ENCODE results near the gene KCND2. TPM values are rescaled to one million over a fixed set of nuclear protein-coding genes. Genes with fewer than 3 reads are reported as not detected.

KCND2 gene
- total RNA-seq, 4 donors from 2014 or later, result 0.07 to 0.93 (median 0.30) TPM

DNA sequence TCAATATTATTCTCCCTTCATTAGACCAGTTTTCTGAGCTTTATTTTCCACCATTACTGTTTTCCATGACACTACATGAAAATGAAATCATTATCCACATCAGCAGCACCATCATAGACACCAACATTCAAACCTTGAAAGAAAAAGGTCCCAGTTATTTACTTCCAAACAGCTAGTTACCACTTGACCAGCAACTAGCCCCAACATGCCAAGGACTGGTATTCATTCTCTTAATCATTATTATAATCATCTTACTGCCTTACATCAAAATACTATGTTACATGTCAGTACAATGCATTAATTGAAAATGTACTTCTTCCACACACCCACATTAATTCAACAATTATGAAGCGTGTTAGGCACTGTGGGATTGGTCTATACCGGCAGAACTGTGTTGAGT lies 385.5 kb downstream of the KCND2 start:
- in situ Hi-C loops (cut with MboI; ENCODE audit: low sequenced_read_pairs in 4 of 4), result no loop called here
- no peaks in the 10 kb centered on the region for H3K9me3 ChIP-seq
- intact Hi-C loops (cut with DNase I; ENCODE audit: low total_unique reads), result no loop called here
- no peak for DNase-seq
- H3K36me3 ChIP-seq, result no peaks in the 10 kb centered on the region
- H3K4me3 ChIP-seq, result no peak overlapping the region
- ATAC-seq, result no peak
- no peak overlapping the region for H3K27ac ChIP-seq
- TF ChIP-seq CTCF (IDR thresholded peaks at IDR 0.05 in 4 of 5, conservative IDR thresholded peaks at IDR 0.05 in 1 of 5) (no peak), POLR2A (IDR thresholded peaks at IDR 0.05) (no peak)
- no peaks in the 10 kb centered on the region for H3K27me3 ChIP-seq
- H3K4me1 ChIP-seq, result no peaks in the 10 kb centered on the region

- H3K27me3 ChIP-seq, result no peaks in the 10 kb centered on the region
- no peak for TF ChIP-seq POLR2A (IDR thresholded peaks at IDR 0.05)
- no peak for TF ChIP-seq CTCF (IDR thresholded peaks at IDR 0.05 in 4 of 5, conservative IDR thresholded peaks at IDR 0.05 in 1 of 5)
Observed at GRCh38 chr7:120662291-120662690, 389.3 kb downstream of the KCND2 start.

DNA sequence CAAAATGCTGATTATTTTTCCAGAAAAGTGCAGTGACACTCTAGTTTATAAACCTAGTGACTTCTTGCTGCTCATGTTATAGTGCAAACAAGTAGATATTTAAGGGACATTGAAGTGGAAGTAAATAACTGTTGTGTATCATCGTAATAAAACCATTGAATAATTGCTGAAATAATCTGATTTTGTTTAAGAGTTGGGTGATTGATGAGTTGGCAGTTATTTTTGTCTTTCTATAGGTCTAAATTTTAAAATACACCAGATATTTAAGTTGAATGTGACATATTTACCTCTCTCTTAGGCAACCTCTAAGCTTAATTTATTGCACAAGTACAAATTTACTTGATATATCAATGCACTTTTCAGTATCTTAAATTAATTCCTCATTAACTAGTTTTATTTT lies 392.1 kb downstream of the KCND2 start:
- DNase-seq, result no peak
- intact Hi-C loops (cut with DNase I; ENCODE audit: low total_unique reads) (no loop called here), in situ Hi-C loops (cut with MboI; ENCODE audit: low sequenced_read_pairs in 4 of 4) (no loop called here)
- no peaks in the 10 kb centered on the region for H3K4me1 ChIP-seq
- no peaks in the 10 kb centered on the region for H3K9me3 ChIP-seq
- no peaks in the 10 kb centered on the region for H3K36me3 ChIP-seq
- H3K27ac ChIP-seq, result no peak overlapping the region
- no peak for ATAC-seq
- H3K27me3 ChIP-seq, result no peaks in the 10 kb centered on the region
- TF ChIP-seq CTCF (IDR thresholded peaks at IDR 0.05 in 4 of 5, conservative IDR thresholded peaks at IDR 0.05 in 1 of 5), result no peak
- no peak for TF ChIP-seq POLR2A (IDR thresholded peaks at IDR 0.05)
- no peak overlapping the region for H3K4me3 ChIP-seq

More at GRCh38 chr7:120662291-120662690, 389.3 kb downstream of the KCND2 start:
- H3K4me1 ChIP-seq, result no peaks in the 10 kb centered on the region
- H3K9me3 ChIP-seq, result no peaks in the 10 kb centered on the region
- ATAC-seq, result no peak
- DNase-seq, result no peak
- no peaks in the 10 kb centered on the region for H3K36me3 ChIP-seq
- in situ Hi-C loops (cut with MboI; ENCODE audit: low sequenced_read_pairs in 4 of 4), result no loop called here
- intact Hi-C loops (cut with DNase I; ENCODE audit: low total_unique reads), result no loop called here
- H3K4me3 ChIP-seq, result no peak overlapping the region
- no peak overlapping the region for H3K27ac ChIP-seq

GRCh38 chr7:120675076-120675475 lies 402.1 kb downstream of the KCND2 start:
- Histone ChIP-seq H3K4me3 (no peak overlapping the region), H3K27me3 (no peaks in the 10 kb centered on the region), H3K9me3 (no peaks in the 10 kb centered on the region), H3K27ac (no peak overlapping the region), H3K4me1 (no peaks in the 10 kb centered on the region), H3K36me3 (no peaks in the 10 kb centered on the region)
- TF ChIP-seq POLR2A (IDR thresholded peaks at IDR 0.05), result no peak
- TF ChIP-seq CTCF (IDR thresholded peaks at IDR 0.05 in 4 of 5, conservative IDR thresholded peaks at IDR 0.05 in 1 of 5), result no peak
- no peak for DNase-seq
- in situ Hi-C loops (cut with MboI; ENCODE audit: low sequenced_read_pairs in 4 of 4), result no loop called here
- intact Hi-C loops (cut with DNase I; ENCODE audit: low total_unique reads), result no loop called here
- no peak for ATAC-seq

- intact Hi-C loops (cut with DNase I; ENCODE audit: low total_unique reads) (no loop called here), in situ Hi-C loops (cut with MboI; ENCODE audit: low sequenced_read_pairs in 4 of 4) (no loop called here)
- ATAC-seq (no peak), DNase-seq (no peak)
- H3K9me3 ChIP-seq, result no peaks in the 10 kb centered on the region
- no peaks in the 10 kb centered on the region for H3K27me3 ChIP-seq
- H3K4me3 ChIP-seq, result no peak overlapping the region
- no peaks in the 10 kb centered on the region for H3K36me3 ChIP-seq
- TF ChIP-seq POLR2A (IDR thresholded peaks at IDR 0.05), result no peak
- no peak overlapping the region for H3K27ac ChIP-seq
- H3K4me1 ChIP-seq, result no peaks in the 10 kb centered on the region
Observed at GRCh38 chr7:120677535-120677934, 404.6 kb downstream of the KCND2 start.

All from gastrocnemius medialis (tissue), 4 donors.